Measurements from ENCODE around the gene IFNB1. TPM values are rescaled to one million over a fixed set of nuclear protein-coding genes. Genes with fewer than 3 reads are reported as not detected.

IFNB1 gene
- polyA plus RNA-seq (2012; rRNA removed): not detected in 2 replicates
- not detected in 2 replicates for polyA plus RNA-seq (2012; cell fraction: cytosol; rRNA removed)
- polyA plus RNA-seq (2012; cell fraction: nucleus; rRNA removed): 0.15 TPM in 1 of 2 replicates, not detected in the other

DNA sequence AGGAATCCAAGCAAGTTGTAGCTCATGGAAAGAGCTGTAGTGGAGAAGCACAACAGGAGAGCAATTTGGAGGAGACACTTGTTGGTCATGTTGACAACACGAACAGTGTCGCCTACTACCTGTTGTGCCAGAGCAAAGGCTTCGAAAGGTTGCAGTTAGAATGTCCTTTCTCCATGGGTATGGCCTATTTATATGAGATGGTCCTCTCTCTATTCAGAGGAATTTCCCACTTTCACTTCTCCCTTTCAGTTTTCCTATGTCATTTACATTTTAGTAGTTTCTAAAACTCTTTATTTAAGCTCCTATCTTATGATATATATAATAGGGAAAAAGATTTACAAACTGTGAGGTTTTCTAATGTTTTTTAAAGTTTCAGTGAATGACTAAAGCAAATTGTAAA is at the start of gene IFNB1:
IFNB1 (minus strand) TSS at position 162 of the 400 bp plus-strand sequence; CDS start at position 89, 73 bp downstream.
- Histone ChIP-seq H3K79me2 (ENCODE audit: insufficient read depth) (no peaks in the 10 kb centered on the region), H3K27me3 (ENCODE audit: insufficient read depth) (no peaks in the 10 kb centered on the region), H4K20me1 (ENCODE audit: insufficient read depth) (no peaks in the 10 kb centered on the region), H2AFZ (ENCODE audit: low read depth) (no peak within 1 kb of the TSS), H3K4me2 (no peak within 1 kb of the TSS), H3K9me3 (no peaks in the 10 kb centered on the region), H3K4me1 (ENCODE audit: control insufficient read depth in 1 of 2, insufficient read depth in 2 of 2, low read depth in 1 of 2, low read length in 1 of 2) (no peaks in the 10 kb centered on the region), H3F3A (replicated peaks; ENCODE audit: insufficient read depth) (no peaks in the 10 kb centered on the region), H3K9me2 (no peaks in the 10 kb centered on the region), H3K36me3 (replicated peaks in 1 of 2; ENCODE audit: control insufficient read depth in 1 of 2, insufficient read depth in 2 of 2, low read length in 1 of 2) (no peaks in the 10 kb centered on the region), H3K9ac (no peak within 1 kb of the TSS), H3K4me3 (ENCODE audit: low read depth in 2 of 2, low read length in 1 of 2) (no peak within 1 kb of the TSS), H3K27ac (ENCODE audit: low read depth in 2 of 2, low read length in 1 of 2) (no peak within 1 kb of the TSS)
- DNase-seq: no peak
- CTCF ChIA-PET: interaction anchor here (0.7 to 1.1 kb wide), 2 partner anchors 25 to 33 kb away, joined by 3 to 4 read pairs; no protein-coding TSS in a partner anchor
- POLR2A ChIA-PET: no interaction called here
- TF ChIP-seq RAD21 (IDR thresholded peaks at IDR 0.05; ENCODE audit: low read length): no peak
- no peak for TF ChIP-seq FOSL2 (IDR thresholded peaks at IDR 0.05; ENCODE audit: borderline replicate concordance, low read depth)
- TF ChIP-seq, protein P1, sequence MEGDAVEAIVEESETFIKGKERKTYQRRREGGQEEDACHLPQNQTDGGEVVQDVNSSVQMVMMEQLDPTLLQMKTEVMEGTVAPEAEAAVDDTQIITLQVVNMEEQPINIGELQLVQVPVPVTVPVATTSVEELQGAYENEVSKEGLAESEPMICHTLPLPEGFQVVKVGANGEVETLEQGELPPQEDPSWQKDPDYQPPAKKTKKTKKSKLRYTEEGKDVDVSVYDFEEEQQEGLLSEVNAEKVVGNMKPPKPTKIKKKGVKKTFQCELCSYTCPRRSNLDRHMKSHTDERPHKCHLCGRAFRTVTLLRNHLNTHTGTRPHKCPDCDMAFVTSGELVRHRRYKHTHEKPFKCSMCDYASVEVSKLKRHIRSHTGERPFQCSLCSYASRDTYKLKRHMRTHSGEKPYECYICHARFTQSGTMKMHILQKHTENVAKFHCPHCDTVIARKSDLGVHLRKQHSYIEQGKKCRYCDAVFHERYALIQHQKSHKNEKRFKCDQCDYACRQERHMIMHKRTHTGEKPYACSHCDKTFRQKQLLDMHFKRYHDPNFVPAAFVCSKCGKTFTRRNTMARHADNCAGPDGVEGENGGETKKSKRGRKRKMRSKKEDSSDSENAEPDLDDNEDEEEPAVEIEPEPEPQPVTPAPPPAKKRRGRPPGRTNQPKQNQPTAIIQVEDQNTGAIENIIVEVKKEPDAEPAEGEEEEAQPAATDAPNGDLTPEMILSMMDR (IDR thresholded peaks at IDR 0.05): no peak
- TF ChIP-seq SIN3A (IDR thresholded peaks at IDR 0.05; ENCODE audit: borderline replicate concordance, low read depth, low read length): no peak
- TF ChIP-seq, protein P2, sequence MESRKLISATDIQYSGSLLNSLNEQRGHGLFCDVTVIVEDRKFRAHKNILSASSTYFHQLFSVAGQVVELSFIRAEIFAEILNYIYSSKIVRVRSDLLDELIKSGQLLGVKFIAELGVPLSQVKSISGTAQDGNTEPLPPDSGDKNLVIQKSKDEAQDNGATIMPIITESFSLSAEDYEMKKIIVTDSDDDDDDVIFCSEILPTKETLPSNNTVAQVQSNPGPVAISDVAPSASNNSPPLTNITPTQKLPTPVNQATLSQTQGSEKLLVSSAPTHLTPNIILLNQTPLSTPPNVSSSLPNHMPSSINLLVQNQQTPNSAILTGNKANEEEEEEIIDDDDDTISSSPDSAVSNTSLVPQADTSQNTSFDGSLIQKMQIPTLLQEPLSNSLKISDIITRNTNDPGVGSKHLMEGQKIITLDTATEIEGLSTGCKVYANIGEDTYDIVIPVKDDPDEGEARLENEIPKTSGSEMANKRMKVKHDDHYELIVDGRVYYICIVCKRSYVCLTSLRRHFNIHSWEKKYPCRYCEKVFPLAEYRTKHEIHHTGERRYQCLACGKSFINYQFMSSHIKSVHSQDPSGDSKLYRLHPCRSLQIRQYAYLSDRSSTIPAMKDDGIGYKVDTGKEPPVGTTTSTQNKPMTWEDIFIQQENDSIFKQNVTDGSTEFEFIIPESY (IDR thresholded peaks at IDR 0.05; ENCODE audit: borderline replicate concordance, low read depth): no peak
- no peak for TF ChIP-seq EZH2phosphoT487 (IDR thresholded peaks at IDR 0.05; ENCODE audit: borderline replicate concordance, low read depth)
- TF ChIP-seq NFIC (IDR thresholded peaks at IDR 0.05; ENCODE audit: borderline replicate concordance): no peak
- TF ChIP-seq, protein P3, sequence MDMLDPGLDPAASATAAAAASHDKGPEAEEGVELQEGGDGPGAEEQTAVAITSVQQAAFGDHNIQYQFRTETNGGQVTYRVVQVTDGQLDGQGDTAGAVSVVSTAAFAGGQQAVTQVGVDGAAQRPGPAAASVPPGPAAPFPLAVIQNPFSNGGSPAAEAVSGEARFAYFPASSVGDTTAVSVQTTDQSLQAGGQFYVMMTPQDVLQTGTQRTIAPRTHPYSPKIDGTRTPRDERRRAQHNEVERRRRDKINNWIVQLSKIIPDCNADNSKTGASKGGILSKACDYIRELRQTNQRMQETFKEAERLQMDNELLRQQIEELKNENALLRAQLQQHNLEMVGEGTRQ (IDR thresholded peaks at IDR 0.05; ENCODE audit: borderline replicate concordance, low read depth, low read length): no peak
- TF ChIP-seq TEAD4 (IDR thresholded peaks at IDR 0.05; ENCODE audit: borderline replicate concordance, insufficient read depth): no peak
- TF ChIP-seq YY1 (IDR thresholded peaks at IDR 0.05; ENCODE audit: low read depth): no peak
- no peak for TF ChIP-seq EP300 (IDR thresholded peaks at IDR 0.05; ENCODE audit: borderline replicate concordance in 1 of 2, low read depth in 1 of 2, low read length in 1 of 2)
- TF ChIP-seq ELF1 (IDR thresholded peaks at IDR 0.05): no peak
- no peak for TF ChIP-seq RXRA (IDR thresholded peaks at IDR 0.05; ENCODE audit: borderline replicate concordance, low read depth)
- 84% methylated on average over 3 of the region's 3 CpGs for WGBS (ENCODE audit: low lambda C conversion rate)
